Measurements from ENCODE around the gene RTEL1.

- no peak for TF ChIP-seq CTCF (IDR thresholded peaks at IDR 0.05; ENCODE audit: low read length)
- TF ChIP-seq EZH2 (IDR thresholded peaks at IDR 0.05; ENCODE audit: borderline replicate concordance, low read length): no peak
Observed at GRCh38 chr20:63678667-63679465, 20.8 kb downstream of the RTEL1 start.
